WTC11 (cell line): Measurements from ENCODE around the gene UGT1A8. TPM values are rescaled to one million over a fixed set of nuclear protein-coding genes. Genes with fewer than 3 reads are reported as not detected.

ENCODE experiments used
- ATAC-seq: fragments of 200-7000 bp; cut with Tn5 transposase; 2 replicates; pipeline ENCODE4 v1.10.0; 2021; ENCODE audit warnings: mild to moderate bottlenecking, moderate library complexity
- CTCF ChIA-PET: fragments of 300-600 bp; sonication (Branson Sonifier 250); formaldehyde crosslinking; loops from one replicate; lab custom pipeline; 2021; ENCODE audit warnings: antibody characterized with exemption; lab: Charles Lee
- POLR2A ChIA-PET: fragments of 350-600 bp; sonication (Branson Sonifier 250); formaldehyde crosslinking; loops from one replicate; lab custom pipeline; 2021; ENCODE audit warnings: antibody characterized with exemption; lab: Charles Lee
- DNase-seq: peaks from one replicate; pipeline ENCODE4 v3.0.0; 2021; ENCODE audit warnings: low spot score
- H3K27ac Mint-ChIP-seq: 2 replicates; pipeline ENCODE4 v1.8.0; 2021; ENCODE audit warnings: mixed read lengths
- H3K27me3 Mint-ChIP-seq: 2 replicates; pipeline ENCODE4 v1.8.0; 2021; ENCODE audit warnings: low read depth, mild to moderate bottlenecking, moderate library complexity, mixed read lengths
- H3K36me3 Mint-ChIP-seq: 2 replicates; pipeline ENCODE4 v1.8.0; 2021; ENCODE audit warnings: mixed read lengths
- H3K4me1 Mint-ChIP-seq: 2 replicates; pipeline ENCODE4 v1.8.0; 2022; ENCODE audit warnings: mixed read lengths
- H3K4me3 Mint-ChIP-seq: 2 replicates; pipeline ENCODE4 v1.8.0; 2021; ENCODE audit warnings: mild to moderate bottlenecking, moderate library complexity, mixed read lengths
- H3K9me3 Mint-ChIP-seq: 2 replicates; pipeline ENCODE4 v1.8.0; 2021; ENCODE audit warnings: mixed read lengths
- E2F1 ChIP-seq: sonication (generic); formaldehyde crosslinking; IDR thresholded peaks from 2 replicates; pipeline ENCODE4 v1.8.0; 2022; ENCODE audit warnings: mild to moderate bottlenecking, missing genetic modification reagents
- E2F4 ChIP-seq: sonication (generic); formaldehyde crosslinking; IDR thresholded peaks from 2 replicates; pipeline ENCODE4 v1.8.1; 2022; ENCODE audit warnings: low read depth, mild to moderate bottlenecking, moderate library complexity, missing genetic modification reagents, borderline replicate concordance
- E2F5 ChIP-seq: sonication (generic); formaldehyde crosslinking; IDR thresholded peaks from 2 replicates; pipeline ENCODE4 v1.8.1; 2022; ENCODE audit warnings: mild to moderate bottlenecking, moderate library complexity, missing genetic modification reagents
- FOXJ3 ChIP-seq: sonication (generic); formaldehyde crosslinking; IDR thresholded peaks from 2 replicates; pipeline ENCODE4 v1.9.0; 2021; ENCODE audit warnings: missing genetic modification reagents, mild to moderate bottlenecking, borderline replicate concordance
- GTF2I ChIP-seq: fragments of 250-450 bp; sonication (Bioruptor Pico); conservative IDR thresholded peaks from 2 replicates; pipeline ENCODE4 v1.4.0; 2021; ENCODE audit warnings: mild to moderate bottlenecking
- HMGA2 ChIP-seq: fragments of 250-450 bp; sonication (Bioruptor Pico); IDR thresholded peaks from 2 replicates; pipeline ENCODE4 v1.4.0; 2021; ENCODE audit warnings: mild to moderate bottlenecking, moderate library complexity
- MAX ChIP-seq: sonication (generic); formaldehyde crosslinking; IDR thresholded peaks from 2 replicates; pipeline ENCODE4 v1.8.0; 2022; ENCODE audit warnings: mild to moderate bottlenecking, missing genetic modification reagents
- SMAD4 ChIP-seq: sonication (generic); formaldehyde crosslinking; IDR thresholded peaks from 2 replicates; pipeline ENCODE4 v1.8.0; 2022; ENCODE audit warnings: mild to moderate bottlenecking, missing genetic modification reagents
- USF1 ChIP-seq: sonication (generic); formaldehyde crosslinking; IDR thresholded peaks from 2 replicates; pipeline ENCODE4 v1.8.0; 2022; ENCODE audit warnings: mild to moderate bottlenecking, missing genetic modification reagents
- ZNF219 ChIP-seq: sonication (generic); formaldehyde crosslinking; IDR thresholded peaks from 2 replicates; pipeline ENCODE4 v1.8.0; 2023; ENCODE audit warnings: missing genetic modification reagents, mild to moderate bottlenecking, borderline replicate concordance
- ZNF263 ChIP-seq: sonication (generic); formaldehyde crosslinking; IDR thresholded peaks from 2 replicates; pipeline ENCODE4 v1.8.1; 2022; ENCODE audit warnings: low read depth, mild to moderate bottlenecking, moderate library complexity, missing genetic modification reagents
- ZNF281 ChIP-seq: sonication (generic); formaldehyde crosslinking; IDR thresholded peaks from 2 replicates; pipeline ENCODE4 v1.8.0; 2023; ENCODE audit warnings: mild to moderate bottlenecking, missing genetic modification reagents
- ZNF425 ChIP-seq: fragments of 250-450 bp; sonication (Bioruptor Pico); conservative IDR thresholded peaks from 2 replicates; pipeline ENCODE4 v1.9.0; 2021; ENCODE audit warnings: mild to moderate bottlenecking
- total RNA-seq: library from RNA; stranded (reverse); gene quantifications from 3 replicates; pipeline ENCODE4 v1.2.3, GENCODE V29; 2021

Gene UGT1A8
- total RNA-seq, 1 experiment from 2014 or later: 0.13 TPM

- CTCF ChIA-PET: no interaction called here
- TF ChIP-seq SMAD4 (CRISPR knock-in tag): no peak
- TF ChIP-seq E2F5 (CRISPR knock-in tag): no peak
- TF ChIP-seq E2F1 (CRISPR knock-in tag): no peak
- no peak for TF ChIP-seq MAX (CRISPR knock-in tag)
- TF ChIP-seq HMGA2 (CRISPR knock-in tag): no peak
- no peak for TF ChIP-seq ZNF281 (CRISPR knock-in tag)
- no peak for TF ChIP-seq USF1 (CRISPR knock-in tag)
- no peak for TF ChIP-seq GTF2I (CRISPR knock-in tag)
- Mint-ChIP-seq H3K9me3 (peaks cover 1% of the 10 kb centered on the region; the same call in 1 of the 2 replicates), H3K27ac (no peak overlapping the region), H3K36me3 (no peaks in the 10 kb centered on the region), H3K4me3 (no peak overlapping the region), H3K27me3 (no peaks in the 10 kb centered on the region), H3K4me1 (peaks cover 5% of the 10 kb centered on the region; the same call in 1 of the 2 replicates)
- POLR2A ChIA-PET: no interaction called here
- ATAC-seq (no peak), DNase-seq (no peak)
Measured at GRCh38 chr2:233821196-233821595, 203.8 kb downstream of the UGT1A8 start.

- ChIA-PET POLR2A (no interaction called here), CTCF (no interaction called here)
- H3K27me3 Mint-ChIP-seq: no peaks in the 10 kb centered on the region
Measured at GRCh38 chr2:233821709-233822100, 204.3 kb downstream of the UGT1A8 start.

More at GRCh38 chr2:233821709-233822100, 204.3 kb downstream of the UGT1A8 start:
- ATAC-seq: no peak
- peaks cover 5% of the 10 kb centered on the region; the same call in 1 of the 2 replicates for H3K4me1 Mint-ChIP-seq
- no peak for DNase-seq
- no peak overlapping the region for H3K27ac Mint-ChIP-seq
- no peak for TF ChIP-seq ZNF425 (CRISPR knock-in tag)
- no peak for TF ChIP-seq ZNF263 (CRISPR knock-in tag)
- TF ChIP-seq E2F4 (CRISPR knock-in tag): no peak
- TF ChIP-seq ZNF219 (CRISPR knock-in tag): no peak
- TF ChIP-seq FOXJ3: no peak
- peaks cover 4% of the 10 kb centered on the region; the same call in 1 of the 2 replicates for H3K9me3 Mint-ChIP-seq
- no peak overlapping the region for H3K4me3 Mint-ChIP-seq
- no peaks in the 10 kb centered on the region for H3K36me3 Mint-ChIP-seq
